ENCODE data around the gene P2RY12.

GRCh38 chr3:151362751-151363174 lies 21.8 kb downstream of the P2RY12 start:
- TF ChIP-seq CTCF (IDR thresholded peaks at IDR 0.05) (no peak), POLR2A (IDR thresholded peaks at IDR 0.05) (no peak)
